Activated T-cell treated with anti-CD3 and anti-CD28 coated beads for 48 hours (primary cell): ENCODE data around the gene PKP1.
A peak's percentile ranks its signal among the peaks of the same experiment; 100 is the strongest.

Experiments used
- DNase-seq: peaks from one replicate; pipeline ENCODE4 v3.0.0-alpha.2; 2020; ENCODE audit warnings: low read depth

PKP1 gene

GRCh38 chr1:201374364-201374763 is 91.1 kb downstream of the PKP1 start:
- no peak for DNase-seq

GRCh38 chr1:201375169-201375568 is 91.9 kb downstream of the PKP1 start:
- DNase-seq = no peak

GRCh38 chr1:201376107-201376463 is 92.8 kb downstream of the PKP1 start:
- DNase-seq = no peak

DNA sequence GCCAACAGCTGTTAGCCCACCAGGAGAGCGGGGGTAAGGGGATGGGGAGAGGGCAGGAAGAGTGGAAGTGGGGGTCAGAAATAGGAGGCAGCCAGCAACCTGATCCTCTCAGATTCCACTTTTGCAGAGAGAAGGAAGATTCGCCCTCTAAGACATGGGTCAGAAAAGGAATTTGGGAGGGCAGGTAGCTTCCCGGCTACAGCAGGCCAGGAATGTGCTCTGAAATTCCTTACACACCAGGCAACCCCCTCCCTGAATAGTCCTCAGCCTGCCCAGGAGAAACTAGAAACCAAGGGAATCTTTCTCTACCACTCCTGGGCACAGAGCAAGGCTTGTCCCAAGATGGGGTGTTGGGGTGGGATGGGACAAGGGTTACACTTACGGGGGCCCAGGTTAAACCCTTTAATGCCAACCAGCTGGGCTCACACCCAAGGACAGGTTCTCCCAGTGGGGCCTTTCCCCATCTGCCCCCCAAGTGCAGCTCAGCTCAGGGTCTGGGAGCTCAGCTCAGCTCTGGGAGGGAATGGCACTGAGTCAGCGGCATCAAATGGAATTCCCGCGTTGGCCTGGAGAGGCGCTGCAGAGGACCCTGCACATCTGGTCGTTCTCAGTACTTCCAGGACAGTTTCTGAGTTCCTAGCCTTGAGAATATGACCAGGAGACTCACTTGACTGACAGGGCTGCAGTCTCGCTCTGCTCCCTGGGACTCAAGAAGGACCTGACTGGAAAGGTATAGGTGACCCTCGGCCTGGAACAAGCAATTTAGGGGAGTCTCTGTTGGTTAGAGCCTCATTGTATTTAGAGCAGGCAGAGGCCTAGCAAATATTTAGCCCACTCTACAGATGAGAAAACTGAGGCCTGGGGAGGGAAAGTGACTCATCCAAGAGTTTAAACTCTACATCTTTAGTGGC is 93.4 kb downstream of the PKP1 start:
- peak; percentile 6 for DNase-seq

DNA sequence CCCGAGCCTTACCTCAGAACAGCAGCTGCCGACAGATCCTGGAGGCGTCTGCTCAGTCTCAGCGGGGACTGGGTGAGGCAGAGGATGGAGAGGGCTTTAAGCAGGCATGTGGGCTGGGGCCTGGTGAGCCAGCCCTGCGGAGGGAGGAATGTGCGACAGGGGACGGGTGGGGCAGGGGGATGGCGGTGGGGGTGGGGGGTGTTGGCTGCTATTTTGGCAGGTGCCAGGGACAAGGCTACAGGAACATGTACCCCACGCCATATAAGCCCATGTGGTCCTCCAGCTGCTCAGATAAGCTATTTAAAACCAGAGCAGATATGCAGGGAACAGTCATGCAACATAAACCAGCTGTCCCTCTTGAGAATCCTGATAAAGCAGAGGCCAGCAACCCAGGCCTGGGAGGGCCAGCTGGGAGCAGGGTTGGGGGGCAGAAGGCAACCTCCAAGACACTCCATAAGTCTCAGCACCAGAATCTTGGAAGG is 94.3 kb downstream of the PKP1 start, which contains the start of gene TNNT2:
Gene TNNT2 (minus strand): TSS at position 70 of the 482 bp plus-strand sequence. CDS start 4,426 bp downstream, outside the sequence.
- DNase-seq = no peak

GRCh38 chr1:201378804-201379203 is 95.5 kb downstream of the PKP1 start:
- no peak for DNase-seq

DNA sequence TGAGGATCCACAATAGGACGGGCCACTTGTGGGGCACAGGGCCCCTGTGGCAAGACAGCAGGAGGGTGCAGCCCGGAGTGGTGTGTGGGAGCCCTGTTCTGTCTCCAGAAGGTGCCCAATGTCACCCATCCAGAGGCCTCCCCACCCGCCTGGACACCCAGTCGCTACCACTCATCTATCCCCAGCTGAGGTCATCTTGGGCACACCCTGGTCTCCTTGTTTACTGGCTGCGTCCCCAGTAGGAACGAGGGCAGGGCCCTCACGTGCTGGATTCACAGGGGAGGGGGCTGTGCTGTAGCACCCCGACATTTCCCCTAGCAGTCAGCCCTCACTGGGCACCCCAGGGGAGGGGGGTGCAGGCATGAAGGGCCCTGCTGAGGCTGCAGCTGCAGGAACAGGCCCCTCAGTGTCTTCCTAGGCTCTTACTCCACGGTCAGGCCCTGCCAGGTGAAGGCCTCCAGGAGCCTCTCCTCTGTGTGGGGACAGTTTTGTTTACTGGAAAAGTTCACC is 96.5 kb downstream of the PKP1 start:
- DNase-seq = no peak

DNA sequence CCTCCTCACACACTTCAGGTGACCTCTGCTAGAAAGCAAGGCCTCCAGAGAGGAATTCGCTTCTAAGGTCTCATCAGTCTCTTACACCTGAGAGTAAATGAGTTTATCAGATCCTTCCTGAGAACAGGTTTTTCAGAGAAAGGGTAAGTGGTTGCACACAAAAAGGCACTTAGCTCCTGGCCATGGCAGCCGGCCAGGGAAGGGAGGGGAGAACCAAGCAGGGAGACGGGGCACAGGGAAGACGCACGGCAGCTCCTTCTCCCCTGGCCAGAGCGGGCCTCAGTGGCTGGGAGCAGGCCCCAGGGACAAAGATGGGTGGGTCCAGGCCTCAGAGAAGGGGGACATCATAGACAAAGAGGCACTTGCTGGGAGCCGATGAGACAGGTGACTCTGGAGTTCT is 97.8 kb downstream of the PKP1 start:
- no peak for DNase-seq
